GM12892 (cell line): ENCODE results near the gene PMPCB.

Experiments used
- POLR2A ChIP-seq: IDR thresholded peaks from 2 replicates; pipeline ENCODE4 v1.6.1; 2011; ENCODE audit warnings: low read depth, low read length, control low read depth
- POLR2AphosphoS5 ChIP-seq: IDR thresholded peaks from 2 replicates; pipeline ENCODE4 v1.6.1; 2011; ENCODE audit warnings: low read depth, low read length, control low read depth

DNA sequence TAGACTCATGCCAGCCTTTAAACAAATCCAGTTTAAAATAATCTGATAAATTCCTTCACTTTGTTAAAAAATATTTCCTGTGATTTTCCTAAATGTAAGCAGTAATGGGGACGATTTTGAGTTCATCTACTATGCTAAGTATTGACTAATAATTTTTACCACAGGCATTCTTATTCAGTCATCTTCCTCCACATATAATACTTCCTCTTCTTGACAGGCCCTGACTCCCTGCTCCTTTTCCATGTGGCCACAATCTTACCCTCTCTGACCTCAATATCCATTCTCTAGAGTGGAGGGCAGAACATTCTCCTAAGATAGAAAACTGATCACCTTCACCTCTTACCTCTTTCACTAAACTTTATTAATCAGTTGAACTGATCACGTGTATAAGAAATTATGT, 39.5 kb downstream of the PMPCB start:
- TF ChIP-seq POLR2AphosphoS5 (no peak), POLR2A (no peak)
